GM21367 (cell line): ENCODE data around the gene CHAT.

Experiments used
- ATAC-seq: cut with Tn5 transposase; IDR thresholded peaks from one replicate; pipeline ENCODE4 v1.9.1; 2021; ENCODE audit not compliant: unreplicated experiment

The CHAT gene

DNA sequence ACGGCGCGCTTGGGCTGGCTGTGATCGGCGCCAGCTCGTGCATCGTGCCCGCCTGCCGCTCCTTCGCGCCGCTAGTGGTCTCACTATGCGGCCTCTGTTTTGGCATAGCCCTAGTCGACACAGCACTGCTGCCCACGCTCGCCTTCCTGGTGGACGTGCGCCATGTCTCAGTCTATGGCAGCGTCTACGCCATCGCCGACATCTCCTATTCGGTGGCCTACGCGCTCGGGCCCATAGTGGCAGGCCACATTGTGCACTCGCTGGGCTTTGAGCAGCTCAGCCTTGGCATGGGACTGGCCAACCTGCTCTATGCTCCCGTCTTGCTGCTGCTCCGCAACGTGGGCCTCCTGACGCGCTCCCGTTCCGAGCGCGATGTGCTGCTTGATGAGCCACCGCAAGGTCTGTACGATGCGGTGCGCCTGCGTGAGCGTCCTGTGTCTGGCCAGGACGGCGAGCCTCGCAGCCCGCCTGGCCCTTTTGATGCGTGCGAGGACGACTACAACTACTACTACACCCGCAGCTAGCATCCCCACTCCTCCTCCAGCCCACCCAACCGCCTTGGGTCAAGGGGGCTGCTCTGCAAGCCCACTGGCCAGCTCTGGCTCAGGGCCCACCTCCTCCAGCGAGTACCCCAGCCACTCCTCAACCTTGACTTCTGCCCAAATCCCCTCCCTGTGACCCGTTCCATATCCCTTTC lies 1.9 kb upstream of the CHAT start:
- no peak for ATAC-seq

DNA sequence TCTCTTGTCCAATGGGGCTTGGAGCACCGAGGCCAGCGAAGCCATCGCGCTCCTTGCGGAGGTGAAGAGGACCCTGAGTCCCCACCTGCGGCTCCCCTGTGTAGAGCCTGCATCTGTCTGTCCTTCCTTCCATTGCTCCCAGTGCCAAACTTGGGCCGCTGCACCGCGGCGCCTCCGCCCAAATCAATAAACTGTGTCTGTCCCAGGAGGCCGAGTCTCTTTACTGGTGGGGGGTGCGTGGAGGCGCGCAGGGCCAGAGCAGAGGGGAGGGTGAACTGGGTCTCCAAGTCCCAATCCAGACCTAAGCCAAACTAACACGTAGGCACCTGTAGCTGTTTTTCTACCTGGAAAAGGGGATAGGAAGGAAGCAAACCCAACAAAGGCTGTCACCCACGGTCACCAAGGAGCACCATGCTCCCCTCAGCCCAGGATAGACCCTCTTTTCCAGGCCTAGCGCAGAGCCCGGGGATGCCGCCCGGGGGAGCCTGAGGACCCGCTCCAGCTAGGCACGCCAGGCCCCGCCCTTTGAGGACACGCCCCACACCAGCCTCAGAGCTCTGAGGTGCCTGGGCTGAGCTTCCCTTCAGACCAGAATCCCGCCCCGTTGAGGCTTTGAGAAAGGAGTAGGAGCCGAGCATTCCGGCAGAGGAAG lies 1.2 kb upstream of the CHAT start:
- ATAC-seq, result no peak

DNA sequence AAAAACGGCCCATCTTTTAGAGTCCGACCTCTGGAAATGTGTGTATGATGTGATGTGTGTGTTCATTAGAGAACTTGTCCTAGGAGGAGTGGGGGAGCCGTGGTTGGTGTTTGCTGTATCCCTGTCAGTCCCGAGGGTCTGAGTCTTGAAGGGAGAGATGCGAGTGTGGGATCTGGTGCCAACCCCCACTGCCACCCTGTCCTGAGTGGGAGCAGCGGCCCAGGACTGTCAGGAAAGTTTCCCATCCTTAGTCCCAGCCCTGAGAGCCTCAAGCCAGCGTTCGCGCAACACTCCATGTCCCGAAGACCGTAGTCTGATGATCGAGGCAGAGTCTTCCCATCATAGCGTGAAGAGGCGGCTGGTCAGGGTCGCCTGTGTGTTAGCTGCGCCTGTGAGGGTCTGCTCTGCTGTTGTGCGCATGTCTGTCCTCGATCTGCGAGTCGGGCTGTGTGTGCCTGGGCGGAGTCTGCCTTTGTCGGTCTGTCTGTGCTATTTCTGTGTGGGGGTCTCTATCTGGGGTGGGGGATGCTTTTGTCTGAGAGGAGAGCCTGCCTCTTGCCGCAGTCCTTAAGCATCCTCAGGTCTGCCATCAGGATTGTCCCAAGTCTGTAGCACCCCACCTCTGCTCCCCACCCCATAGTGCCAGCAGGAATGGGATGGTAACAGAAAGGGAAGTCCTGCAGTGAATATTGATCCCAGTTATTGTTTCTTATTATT lies 514 bp upstream of the CHAT start:
- no peak for ATAC-seq

DNA sequence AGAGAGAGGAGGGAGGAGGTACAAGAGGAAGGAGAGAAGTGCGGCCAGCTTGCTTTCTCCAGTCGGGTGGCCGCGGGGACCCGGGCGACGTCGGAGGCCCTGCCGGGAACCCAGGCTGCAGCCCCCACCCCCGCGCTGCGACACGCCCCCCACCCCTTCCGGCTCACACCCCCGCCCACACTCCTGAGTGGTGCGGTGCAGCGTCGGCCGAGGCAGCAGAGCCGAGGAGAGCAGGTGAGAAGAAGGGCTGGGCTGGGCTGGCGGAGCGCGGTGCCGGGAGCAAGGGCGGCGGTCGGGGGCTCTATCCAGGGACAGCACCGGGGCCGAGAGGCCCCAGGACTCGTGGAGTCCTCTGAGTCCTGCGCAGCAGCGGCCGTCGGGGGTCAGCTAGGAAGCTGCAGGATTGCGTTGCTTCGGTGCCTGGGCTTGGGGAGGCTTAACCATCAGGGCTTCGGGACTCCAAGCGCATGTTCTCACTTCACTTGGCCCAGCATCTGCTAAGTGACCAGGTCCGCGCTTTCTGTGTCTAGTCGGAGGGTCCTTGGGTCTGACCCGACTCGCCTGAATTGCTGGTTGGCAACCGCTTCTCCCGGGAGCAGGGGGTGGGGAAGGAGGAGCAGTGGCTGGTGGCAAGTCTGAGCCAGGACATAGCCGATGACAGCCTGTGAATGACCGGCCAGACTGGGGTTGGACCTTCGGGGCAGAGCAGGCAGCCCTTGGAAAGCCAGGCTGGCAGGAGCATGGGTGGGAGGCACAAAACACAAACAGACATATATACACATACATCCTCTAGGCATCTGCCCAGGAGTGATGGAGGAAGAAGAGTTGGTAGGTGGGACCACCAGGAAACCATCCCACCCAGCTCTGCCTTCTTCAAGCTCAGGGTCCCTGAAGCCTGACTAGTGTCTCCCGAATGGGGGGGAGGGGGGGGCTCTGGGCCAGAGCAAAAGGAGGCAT lies 683 bp downstream of the CHAT start:
- no peak for ATAC-seq

DNA sequence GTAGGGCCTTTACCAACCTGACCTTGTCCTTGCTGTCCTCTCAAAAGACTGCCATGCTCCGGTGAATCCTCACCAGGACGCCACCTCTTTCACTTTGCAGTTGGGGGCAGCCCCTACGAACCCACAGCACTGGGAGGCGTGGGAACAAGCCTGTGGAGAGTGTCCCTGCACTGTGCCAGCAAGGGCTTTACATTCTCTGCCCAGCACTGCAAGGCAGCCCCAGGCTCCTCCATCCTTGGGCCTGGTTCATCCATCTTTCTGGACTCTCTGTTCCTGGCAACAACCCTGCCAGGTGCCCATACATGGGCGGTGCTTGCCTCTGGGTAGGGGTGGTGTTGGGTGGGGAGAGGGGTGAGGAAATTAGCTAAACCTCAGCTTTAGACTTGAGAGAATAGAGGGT lies 1.4 kb downstream of the CHAT start:
- no peak for ATAC-seq

DNA sequence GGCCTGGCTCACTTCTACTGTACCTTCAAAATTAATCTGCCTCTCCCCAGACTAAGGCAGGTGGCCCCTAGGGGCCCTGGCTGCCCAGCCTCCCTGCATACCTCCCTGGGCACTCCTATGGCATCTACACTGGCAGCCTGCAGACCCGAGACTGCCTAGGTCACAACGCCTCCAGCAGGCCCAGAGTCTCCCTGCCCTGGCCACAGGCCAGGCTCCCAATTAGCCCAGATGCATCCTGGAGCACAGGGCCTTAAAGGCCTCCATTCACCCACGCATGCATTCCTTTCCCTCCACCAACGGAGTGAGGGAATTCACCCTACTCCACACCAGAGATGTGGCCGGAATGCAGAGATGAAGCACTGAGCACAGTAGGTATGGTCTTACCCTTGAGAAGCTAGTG lies 1.9 kb downstream of the CHAT start:
- ATAC-seq, result no peak

DNA sequence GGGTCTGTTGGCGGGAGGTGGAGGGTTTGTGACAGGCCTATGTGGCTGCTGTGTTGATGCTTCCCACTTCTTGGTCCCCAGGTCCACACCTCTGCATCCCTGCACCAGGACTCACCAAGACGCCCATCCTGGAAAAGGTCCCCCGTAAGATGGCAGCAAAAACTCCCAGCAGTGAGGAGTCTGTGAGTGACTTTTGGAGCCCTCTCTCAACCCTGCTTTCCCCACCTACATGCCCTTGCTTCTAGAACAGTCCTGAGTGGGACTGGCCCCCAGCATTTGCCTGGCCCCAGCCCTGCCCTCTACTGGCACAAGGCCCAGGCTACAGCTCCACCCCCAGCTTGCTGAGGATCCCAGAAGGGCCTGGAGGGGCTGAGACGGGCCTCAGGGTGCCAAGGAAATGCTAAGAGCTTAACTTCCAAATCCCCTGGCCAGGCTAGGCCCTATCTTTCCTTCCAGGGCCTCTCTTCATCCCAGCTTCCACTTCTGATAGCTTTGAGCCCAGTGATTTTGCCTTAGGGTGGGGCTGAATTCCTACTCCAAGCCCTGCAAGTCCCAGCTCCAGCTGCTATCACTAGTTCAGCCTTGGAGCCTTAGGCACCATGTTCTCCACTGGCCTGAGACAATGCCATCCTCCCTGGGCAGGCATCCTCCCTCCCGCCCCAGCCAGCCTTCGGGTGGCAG lies 2.7 kb downstream of the CHAT start:
- ATAC-seq, result no peak

DNA sequence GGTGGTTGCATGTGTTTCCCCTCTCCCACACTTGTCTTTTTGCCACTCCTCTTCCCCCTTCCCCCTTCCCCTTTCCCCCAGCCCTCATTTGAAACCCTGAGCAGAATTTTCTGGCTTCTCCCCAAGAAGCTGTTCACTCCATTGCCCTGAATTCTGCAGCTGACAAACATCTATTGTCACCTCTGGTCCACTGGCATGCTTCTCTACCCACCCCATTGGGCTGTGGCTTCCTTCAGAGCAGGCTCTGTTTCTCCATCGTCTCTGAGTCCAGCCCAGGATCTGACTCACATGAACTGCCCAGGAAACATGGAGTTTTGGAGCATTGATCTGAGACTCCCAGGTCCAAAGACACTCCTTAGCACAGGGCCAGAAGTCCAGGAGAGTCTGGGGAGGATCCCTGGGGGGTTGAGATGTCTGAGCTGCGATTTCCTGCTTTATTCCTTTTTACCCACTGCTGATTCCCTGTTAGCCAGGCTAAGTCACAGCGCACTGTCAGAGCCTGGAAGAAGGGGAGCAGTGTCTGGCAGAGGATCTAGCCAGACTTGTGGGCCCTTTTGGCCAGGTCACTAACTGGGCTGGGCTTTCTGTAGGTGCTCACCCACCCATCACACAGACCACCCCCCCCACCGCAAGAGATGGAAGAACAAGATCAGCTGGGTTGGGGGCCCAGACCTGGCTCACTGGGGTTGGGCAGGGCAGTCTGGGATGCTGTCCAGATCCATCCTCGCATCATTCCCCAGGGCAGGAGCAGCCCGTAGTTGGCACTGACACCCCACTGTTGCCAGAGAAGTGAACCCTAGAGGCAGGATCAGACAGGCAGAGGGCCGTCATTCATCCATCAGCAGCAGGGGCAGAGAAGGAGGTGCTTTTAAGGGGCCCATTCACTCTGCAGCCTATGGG lies 3.5 kb downstream of the CHAT start:
- no peak for ATAC-seq

DNA sequence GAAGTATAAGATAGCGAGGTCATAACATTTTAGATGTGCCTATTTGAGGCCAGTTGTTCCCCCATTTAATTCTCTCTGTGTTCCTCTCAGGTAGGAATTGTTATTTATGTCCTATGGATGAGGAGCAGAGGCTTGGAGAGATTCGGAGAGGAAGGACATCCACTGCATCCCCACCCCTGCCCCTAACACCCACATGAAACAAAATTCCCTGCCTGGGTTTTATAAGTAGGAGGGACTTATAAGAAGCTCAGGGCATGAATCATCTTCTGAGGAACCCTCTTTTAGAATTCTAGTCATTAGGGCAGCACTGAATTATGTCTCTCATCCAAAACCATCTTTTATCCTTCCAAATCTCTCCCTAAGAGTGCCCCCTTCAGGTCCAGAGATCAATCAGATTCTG lies 5.0 kb downstream of the CHAT start:
- no peak for ATAC-seq

DNA sequence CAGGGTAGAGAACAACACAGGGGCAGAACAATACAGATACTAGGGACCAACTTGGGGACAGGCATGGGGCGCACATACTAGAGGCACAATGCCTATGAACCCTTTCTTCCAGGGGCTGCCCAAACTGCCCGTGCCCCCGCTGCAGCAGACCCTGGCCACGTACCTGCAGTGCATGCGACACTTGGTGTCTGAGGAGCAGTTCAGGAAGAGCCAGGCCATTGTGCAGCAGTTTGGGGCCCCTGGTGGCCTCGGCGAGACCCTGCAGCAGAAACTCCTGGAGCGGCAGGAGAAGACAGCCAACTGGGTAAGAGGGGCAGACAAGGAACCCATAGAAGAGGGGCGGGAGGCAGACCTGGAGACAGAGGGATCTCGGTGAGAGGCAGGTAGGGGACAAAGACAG lies 5.8 kb downstream of the CHAT start:
- ATAC-seq, result no peak

DNA sequence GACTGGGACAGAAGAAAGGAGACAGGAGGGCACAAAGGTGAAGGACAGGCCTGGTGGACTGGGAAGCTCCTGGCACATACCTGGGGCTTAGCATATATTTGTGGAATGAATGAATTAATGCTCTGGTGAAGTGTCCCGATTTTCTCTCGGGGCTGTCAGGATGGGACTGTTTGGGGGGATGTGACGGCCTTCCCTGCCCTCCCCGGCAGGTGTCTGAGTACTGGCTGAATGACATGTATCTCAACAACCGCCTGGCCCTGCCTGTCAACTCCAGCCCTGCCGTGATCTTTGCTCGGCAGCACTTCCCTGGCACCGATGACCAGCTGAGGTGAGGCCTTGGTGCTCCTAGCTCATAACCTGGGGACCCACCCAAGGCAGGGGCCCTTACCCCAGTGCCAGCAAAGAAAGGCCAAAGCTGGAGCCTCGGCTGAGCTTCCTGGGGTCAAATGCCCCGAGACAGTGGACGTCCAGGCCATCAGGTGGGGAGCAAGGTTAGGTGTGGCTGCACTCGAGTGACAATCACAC lies 6.5 kb downstream of the CHAT start:
- no peak for ATAC-seq

DNA sequence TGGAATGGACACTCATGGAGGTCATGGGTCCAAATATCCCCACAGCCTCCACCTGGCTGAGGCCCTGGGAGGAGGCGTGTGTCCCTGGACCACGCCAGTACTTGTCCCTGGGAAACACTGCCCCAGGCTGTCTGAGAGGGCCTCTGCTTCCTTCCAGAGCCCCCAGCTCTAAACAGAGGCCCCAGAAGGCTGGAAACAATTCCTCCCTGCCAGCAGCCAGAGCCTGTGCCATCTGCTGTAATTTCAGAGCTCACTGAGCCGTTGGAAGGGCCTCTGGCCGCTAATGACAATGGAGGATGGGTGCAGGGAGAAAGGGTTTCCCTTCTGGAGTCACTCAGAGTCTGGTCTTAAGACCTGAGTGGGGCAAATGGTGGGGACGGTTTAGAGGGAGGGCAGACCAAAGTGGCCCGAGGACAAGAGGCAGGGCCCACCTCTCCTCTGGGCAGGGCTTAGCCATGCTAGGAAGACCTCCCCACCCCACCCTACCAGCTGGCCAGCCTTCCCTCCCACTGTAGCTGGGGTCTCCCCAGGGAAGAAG lies 7.1 kb downstream of the CHAT start:
- no peak for ATAC-seq

DNA sequence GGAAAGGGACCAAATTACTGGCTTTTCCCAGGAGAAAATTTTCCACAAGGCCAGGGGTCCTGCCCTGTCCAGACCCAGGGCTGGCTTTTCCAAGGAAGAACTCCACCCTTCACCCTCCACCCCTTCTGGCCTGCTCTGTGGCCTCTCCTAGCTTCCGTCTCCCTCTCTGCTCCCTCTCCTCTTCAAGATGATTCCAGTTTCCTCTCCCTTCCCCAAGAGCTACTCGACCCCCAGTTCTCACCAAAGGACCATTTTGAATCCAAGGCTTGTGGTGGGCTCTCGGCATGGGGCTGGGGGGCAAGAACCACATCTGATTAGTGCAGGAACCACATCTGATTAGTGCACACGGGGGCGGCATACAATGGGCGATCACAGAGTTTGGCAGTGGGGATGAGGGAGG lies 7.7 kb downstream of the CHAT start:
- ATAC-seq, result no peak

DNA sequence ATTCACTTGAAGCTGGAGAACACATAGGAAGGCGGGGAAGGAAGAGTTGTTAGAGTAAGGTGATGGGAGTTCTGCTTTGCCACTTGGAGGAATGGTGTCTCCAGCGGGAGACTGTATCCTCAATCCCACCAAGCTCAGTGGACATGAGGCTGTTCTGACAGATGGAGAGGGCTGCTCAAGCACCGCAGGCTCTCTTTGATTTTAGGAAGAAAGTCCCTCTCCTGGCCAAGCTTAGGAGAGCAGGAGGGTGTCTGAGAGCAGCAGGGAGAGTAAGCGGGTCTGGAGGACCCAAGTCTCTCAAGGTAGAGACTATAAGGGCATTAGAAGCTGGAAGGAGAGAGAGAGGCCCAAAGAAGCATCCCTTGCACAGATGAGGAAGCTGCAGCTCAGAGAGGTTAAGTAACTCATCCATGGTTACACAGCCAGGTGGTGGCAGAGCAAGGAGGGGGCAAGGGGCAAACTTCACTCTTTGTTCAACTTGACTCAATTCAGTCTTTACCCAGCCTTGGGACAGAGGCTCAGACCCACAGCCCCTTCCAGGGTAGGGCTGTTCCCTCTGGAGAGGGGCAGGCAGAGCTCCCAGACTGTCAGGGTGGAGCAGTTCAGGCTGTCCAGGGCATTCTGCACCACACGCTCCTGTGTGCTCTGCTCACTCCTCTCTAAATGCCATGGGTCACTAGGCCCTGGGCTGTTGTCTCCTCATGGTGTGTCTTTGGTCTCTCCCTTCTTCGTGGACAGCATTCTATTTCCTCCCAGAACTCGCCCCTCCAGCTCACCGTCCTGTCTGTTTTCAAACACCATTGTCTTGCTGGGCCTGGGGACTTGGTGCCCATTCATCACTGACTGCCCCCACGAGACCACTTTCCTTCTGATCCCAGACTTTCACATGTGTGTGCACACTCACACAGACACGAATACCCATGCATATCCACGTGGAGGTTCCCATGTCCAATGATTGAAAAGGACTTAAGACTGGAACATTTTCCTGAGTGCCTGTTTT lies 8.9 kb downstream of the CHAT start:
- ATAC-seq, result no peak

DNA sequence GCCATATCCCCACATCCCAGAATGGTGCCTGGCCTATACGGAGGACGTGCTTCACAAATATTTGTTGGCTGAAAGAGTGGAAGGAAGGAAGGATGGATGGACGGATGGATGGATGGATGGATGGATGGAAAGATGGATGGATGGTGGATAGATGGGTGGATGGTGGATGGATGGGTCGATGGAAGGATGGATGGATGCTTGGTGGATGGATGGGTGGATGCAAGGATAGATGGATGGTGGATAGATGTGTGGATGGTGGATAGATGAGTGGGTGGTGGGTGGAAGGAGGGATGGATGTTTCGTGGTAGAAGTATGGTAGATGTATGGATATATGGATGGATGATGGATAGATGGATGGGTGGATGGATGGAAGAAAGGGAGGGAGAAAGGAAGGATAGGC lies 10.8 kb downstream of the CHAT start:
- ATAC-seq, result no peak

DNA sequence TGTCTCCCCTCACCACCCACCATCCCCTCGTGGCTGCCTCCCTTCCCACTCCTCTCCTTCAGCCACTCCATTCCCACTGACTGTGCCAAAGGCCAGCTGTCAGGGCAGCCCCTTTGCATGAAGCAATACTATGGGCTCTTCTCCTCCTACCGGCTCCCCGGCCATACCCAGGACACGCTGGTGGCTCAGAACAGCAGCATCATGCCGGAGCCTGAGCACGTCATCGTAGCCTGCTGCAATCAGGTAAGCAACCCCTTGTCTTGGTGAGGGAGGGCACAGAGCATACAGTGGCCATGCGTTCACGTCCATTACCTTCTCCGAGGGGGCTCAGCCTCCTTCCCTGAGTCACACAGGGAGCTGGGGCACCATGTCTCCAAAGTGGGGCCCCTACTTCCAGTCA lies 11.6 kb downstream of the CHAT start:
- ATAC-seq, result no peak

DNA sequence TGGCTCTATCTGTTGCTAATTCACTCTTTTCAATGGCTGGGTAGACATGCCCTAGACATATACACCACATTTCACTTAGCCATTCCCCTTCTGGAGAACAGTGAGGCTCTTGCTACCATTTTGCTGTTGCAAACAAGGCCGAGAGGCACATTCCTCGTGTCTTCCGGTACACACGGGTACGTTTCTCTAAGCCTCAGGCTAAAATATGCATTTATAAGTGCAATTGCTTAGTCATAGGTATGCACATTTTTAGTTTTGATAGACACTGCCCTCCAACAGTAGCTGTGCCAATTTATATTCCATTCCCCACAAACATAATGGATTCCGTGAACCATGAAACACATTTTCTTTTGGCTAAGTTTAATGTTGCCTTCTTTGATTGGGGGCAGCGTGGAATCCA lies 13.2 kb downstream of the CHAT start:
- ATAC-seq, result no peak

DNA sequence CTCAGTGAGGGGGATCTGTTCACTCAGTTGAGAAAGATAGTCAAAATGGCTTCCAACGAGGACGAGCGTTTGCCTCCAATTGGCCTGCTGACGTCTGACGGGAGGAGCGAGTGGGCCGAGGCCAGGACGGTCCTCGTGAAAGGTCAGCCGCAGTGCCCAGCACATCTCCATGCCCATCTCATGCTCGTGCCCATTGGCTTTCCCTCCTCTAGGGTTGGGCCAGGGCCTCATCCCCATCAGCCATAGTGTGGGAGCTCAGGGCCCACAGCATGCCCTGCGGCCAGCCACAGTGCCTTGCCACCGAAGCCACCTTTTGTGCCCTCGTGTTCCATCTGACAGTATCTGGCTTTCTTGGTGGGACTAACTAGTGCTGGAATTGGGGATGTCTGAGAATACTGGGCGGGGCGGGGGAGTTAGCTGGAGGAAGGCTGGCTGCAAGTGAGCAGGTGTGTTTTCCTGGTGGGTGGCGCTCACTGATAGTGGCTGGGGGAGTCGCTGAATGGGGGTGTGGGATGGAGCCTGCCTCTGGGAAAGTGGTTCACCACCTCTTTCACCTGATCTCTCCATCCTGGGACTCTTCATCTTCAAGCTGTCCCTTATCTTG lies 13.9 kb downstream of the CHAT start:
- no peak for ATAC-seq
